ENCODE data around the gene TMEM132D.

DNA sequence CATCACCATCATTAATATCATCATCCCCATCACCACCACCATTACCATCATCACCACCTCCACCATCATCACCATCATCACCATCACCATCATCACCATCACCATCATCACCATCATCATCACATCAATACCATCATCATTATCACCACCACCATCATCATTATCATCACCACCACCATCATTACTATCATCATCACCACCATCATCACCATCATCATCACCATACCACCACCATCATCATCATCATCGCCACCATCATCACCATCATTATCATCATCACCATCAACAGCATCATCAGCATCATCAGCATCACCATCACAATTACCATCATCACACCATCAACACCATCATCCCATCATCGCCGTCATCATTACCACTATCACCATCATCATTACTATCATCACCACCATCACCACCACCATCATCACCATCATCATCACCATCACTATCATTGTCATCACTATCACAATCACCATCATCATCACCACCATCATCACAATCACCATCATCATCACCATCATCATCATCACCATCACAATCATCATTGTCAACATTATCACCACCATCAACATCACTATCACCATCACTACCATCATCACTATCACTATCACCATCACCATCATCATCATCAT, 767.0 kb downstream of the TMEM132D start:
- no peak for TF ChIP-seq EZH2 (IDR thresholded peaks at IDR 0.05; ENCODE audit: insufficient read depth, low read length)
- TF ChIP-seq, protein P1, sequence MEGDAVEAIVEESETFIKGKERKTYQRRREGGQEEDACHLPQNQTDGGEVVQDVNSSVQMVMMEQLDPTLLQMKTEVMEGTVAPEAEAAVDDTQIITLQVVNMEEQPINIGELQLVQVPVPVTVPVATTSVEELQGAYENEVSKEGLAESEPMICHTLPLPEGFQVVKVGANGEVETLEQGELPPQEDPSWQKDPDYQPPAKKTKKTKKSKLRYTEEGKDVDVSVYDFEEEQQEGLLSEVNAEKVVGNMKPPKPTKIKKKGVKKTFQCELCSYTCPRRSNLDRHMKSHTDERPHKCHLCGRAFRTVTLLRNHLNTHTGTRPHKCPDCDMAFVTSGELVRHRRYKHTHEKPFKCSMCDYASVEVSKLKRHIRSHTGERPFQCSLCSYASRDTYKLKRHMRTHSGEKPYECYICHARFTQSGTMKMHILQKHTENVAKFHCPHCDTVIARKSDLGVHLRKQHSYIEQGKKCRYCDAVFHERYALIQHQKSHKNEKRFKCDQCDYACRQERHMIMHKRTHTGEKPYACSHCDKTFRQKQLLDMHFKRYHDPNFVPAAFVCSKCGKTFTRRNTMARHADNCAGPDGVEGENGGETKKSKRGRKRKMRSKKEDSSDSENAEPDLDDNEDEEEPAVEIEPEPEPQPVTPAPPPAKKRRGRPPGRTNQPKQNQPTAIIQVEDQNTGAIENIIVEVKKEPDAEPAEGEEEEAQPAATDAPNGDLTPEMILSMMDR (IDR thresholded peaks at IDR 0.05; ENCODE audit: insufficient read depth, low read depth, low read length), result no peak

All from astrocyte (in vitro differentiated cells and primary cell).